Measurements from ENCODE around the gene PLCH1. TPM values are rescaled to one million over a fixed set of nuclear protein-coding genes. Genes with fewer than 3 reads are reported as not detected.

The PLCH1 gene
- polyA plus RNA-seq, 1 experiment, result 0.04 TPM

DNA sequence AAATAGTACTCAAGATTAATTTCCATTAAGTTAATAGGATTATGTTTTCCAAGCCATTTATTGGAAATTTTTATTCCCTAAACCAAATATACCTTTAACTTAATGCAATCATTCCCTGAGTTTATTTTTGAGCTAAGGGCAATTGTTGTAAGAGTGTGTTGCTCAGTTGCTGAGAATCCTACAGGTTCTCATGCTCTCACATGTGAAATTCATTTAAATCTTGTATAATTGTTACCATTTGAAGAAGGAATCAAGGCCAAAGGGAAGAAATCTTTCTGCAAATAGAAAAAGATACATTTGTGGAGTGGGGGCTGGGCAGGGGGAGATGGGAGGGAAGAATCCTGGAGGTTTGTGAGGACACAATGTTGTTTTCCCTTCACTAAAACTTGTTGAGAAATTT, 248.7 kb downstream of the PLCH1 start:
- Histone ChIP-seq H3K27me3 (ENCODE audit: control insufficient read depth, insufficient read depth, low read length) (no peaks in the 10 kb centered on the region), H3K4me3 (ENCODE audit: low read depth, low read length) (no peak overlapping the region), H3K9me3 (ENCODE audit: control insufficient read depth, insufficient read depth, low read length) (no peaks in the 10 kb centered on the region), H3K27ac (ENCODE audit: low read depth, low read length) (no peak overlapping the region)
- ChIA-PET POLR2A (no interaction called here), CTCF (no interaction called here)
- TF ChIP-seq, protein P1, sequence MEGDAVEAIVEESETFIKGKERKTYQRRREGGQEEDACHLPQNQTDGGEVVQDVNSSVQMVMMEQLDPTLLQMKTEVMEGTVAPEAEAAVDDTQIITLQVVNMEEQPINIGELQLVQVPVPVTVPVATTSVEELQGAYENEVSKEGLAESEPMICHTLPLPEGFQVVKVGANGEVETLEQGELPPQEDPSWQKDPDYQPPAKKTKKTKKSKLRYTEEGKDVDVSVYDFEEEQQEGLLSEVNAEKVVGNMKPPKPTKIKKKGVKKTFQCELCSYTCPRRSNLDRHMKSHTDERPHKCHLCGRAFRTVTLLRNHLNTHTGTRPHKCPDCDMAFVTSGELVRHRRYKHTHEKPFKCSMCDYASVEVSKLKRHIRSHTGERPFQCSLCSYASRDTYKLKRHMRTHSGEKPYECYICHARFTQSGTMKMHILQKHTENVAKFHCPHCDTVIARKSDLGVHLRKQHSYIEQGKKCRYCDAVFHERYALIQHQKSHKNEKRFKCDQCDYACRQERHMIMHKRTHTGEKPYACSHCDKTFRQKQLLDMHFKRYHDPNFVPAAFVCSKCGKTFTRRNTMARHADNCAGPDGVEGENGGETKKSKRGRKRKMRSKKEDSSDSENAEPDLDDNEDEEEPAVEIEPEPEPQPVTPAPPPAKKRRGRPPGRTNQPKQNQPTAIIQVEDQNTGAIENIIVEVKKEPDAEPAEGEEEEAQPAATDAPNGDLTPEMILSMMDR (IDR thresholded peaks at IDR 0.05; ENCODE audit: low read depth, low read length), result no peak
- no peak for DNase-seq (ENCODE audit: low read depth, low spot score)

DNA sequence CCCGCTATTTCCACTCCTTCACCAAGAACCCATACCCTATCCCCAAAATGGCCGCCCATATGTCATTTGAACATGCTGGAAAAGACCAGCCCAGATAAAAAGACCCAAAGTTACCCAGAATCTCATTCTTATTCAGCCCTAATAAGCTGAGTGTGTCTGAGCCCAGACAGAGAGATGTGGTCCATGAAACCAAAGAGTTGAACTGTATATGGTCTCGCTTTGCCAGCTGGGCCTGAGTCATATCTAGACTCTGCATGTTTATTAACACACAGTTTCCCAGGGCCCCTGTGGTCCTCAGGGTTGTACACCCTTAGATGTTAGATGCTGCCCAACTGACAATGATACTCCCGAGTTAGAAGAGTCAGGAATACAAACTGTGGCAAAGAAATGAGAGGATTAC, 249.5 kb downstream of the PLCH1 start:
- Histone ChIP-seq H3K9me3 (ENCODE audit: control insufficient read depth, insufficient read depth, low read length) (no peaks in the 10 kb centered on the region), H3K4me3 (ENCODE audit: low read depth, low read length) (no peak overlapping the region), H3K27ac (ENCODE audit: low read depth, low read length) (no peak overlapping the region), H3K27me3 (ENCODE audit: control insufficient read depth, insufficient read depth, low read length) (no peaks in the 10 kb centered on the region)
- DNase-seq (ENCODE audit: low read depth, low spot score), result no peak
- TF ChIP-seq, protein P1 (IDR thresholded peaks at IDR 0.05; ENCODE audit: low read depth, low read length), result no peak
- POLR2A ChIA-PET, result no interaction called here
- CTCF ChIA-PET, result no interaction called here

DNA sequence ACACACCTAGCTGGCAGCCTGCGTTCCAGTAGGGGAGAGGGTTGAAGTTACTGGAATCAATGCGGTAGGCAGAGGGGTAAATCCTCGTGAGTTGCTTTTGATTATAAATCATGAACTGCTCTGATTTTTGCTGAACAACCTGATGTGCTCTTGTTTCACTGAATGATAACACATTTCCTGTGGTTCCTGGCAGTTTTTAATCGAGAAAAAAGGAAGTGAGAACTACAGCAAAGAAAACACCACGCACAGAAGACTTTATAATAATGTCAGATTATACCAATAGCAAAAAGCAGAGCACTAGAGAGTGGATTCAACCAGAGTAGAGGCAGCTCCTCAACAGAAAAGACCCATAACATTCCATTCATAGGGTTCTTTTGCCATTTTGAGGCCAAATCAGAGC, 250.5 kb downstream of the PLCH1 start:
- H3K9me3 ChIP-seq (ENCODE audit: control insufficient read depth, insufficient read depth, low read length), result no peaks in the 10 kb centered on the region
- no peak overlapping the region for H3K27ac ChIP-seq (ENCODE audit: low read depth, low read length)
- POLR2A ChIA-PET, result no interaction called here
- no peak for DNase-seq (ENCODE audit: low read depth, low spot score)
- H3K4me3 ChIP-seq (ENCODE audit: low read depth, low read length), result no peak overlapping the region
- TF ChIP-seq, protein P1 (IDR thresholded peaks at IDR 0.05; ENCODE audit: low read depth, low read length), result no peak
- CTCF ChIA-PET, result interaction anchor here (0.8 kb wide), 1 partner anchor 112 kb away, joined by 3 read pairs; no protein-coding TSS in a partner anchor
- H3K27me3 ChIP-seq (ENCODE audit: control insufficient read depth, insufficient read depth, low read length), result no peaks in the 10 kb centered on the region

DNA sequence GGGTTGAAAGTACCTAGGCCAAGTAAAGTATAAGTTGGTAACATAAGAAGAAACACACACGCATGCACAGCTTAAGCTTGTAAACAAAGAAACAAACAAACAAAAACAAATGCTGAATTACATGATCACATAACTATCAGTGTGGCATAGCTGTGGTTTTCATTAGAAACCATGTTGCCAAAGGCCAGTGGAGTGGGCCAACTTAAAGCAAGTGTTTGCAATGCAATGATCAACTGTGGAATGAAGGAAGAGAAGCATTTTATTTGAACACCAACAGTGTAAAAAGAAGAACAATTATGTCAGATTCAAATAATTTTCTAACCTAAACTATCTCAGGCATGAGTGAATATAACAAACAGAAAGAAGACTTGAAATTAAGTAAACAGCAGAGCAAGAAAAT, 252.0 kb downstream of the PLCH1 start:
- TF ChIP-seq, protein P1 (IDR thresholded peaks at IDR 0.05; ENCODE audit: low read depth, low read length), result no peak
- H3K27ac ChIP-seq (ENCODE audit: low read depth, low read length), result no peak overlapping the region
- no peaks in the 10 kb centered on the region for H3K9me3 ChIP-seq (ENCODE audit: control insufficient read depth, insufficient read depth, low read length)
- H3K27me3 ChIP-seq (ENCODE audit: control insufficient read depth, insufficient read depth, low read length), result no peaks in the 10 kb centered on the region
- no peak for DNase-seq (ENCODE audit: low read depth, low spot score)
- CTCF ChIA-PET, result interaction anchor here (1.0 to 1.2 kb wide), 2 partner anchors 209 to 735 kb away, joined by 3 to 4 read pairs; no protein-coding TSS in a partner anchor
- POLR2A ChIA-PET, result no interaction called here
- H3K4me3 ChIP-seq (ENCODE audit: low read depth, low read length), result no peak overlapping the region

DNA sequence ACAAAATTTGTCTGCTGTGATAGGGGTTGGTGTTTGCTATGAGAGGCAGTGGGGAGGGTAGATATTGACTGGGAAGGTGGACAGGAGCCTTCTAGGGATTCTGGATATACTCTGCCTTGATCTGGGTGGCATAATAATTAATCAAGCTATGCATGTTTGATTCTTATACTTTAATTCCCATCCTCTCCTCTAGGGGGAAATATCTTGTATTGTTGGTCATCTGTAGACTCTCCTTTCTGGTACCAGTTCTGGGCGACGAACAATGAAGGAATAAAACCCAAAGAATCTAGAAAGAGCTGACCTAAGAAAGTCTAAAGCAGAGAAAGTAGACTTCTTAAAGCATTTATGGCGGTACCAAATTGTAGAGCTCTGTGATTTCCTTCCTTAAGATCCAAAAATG, 253.2 kb downstream of the PLCH1 start:
- ChIA-PET CTCF (interaction anchor here (0.6 kb wide), 1 partner anchor 449 kb away, joined by 3 read pairs; no protein-coding TSS in a partner anchor), POLR2A (no interaction called here)
- no peak for DNase-seq (ENCODE audit: low read depth, low spot score)
- H3K27me3 ChIP-seq (ENCODE audit: control insufficient read depth, insufficient read depth, low read length), result no peaks in the 10 kb centered on the region
- no peaks in the 10 kb centered on the region for H3K9me3 ChIP-seq (ENCODE audit: control insufficient read depth, insufficient read depth, low read length)
- H3K27ac ChIP-seq (ENCODE audit: low read depth, low read length), result no peak overlapping the region
- no peak overlapping the region for H3K4me3 ChIP-seq (ENCODE audit: low read depth, low read length)
- TF ChIP-seq, protein P1 (IDR thresholded peaks at IDR 0.05; ENCODE audit: low read depth, low read length), result no peak
